ENCODE results near the gene CCSAP. TPM values are rescaled to one million over a fixed set of nuclear protein-coding genes. Genes with fewer than 3 reads are reported as not detected.

Gene CCSAP
- total RNA-seq, 1 experiment from 2014 or later, result 8.6 TPM

- H3K27ac Mint-ChIP-seq, result no peak overlapping the region
- H3K9me3 Mint-ChIP-seq, result no peaks in the 10 kb centered on the region
- ChIA-PET CTCF (no interaction called here), POLR2A (no interaction called here)
- no peak overlapping the region for H3K4me3 Mint-ChIP-seq
- TF ChIP-seq ATF1 (CRISPR knock-in tag; IDR thresholded peaks at IDR 0.05) (no peak), ZMAT4 (CRISPR knock-in tag; IDR thresholded peaks at IDR 0.05) (no peak), HMGXB4 (CRISPR knock-in tag; IDR thresholded peaks at IDR 0.05) (no peak), TEAD4 (CRISPR knock-in tag; IDR thresholded peaks at IDR 0.05) (no peak), NFATC4 (CRISPR knock-in tag; IDR thresholded peaks at IDR 0.05) (no peak), GRHL2 (CRISPR knock-in tag; IDR thresholded peaks at IDR 0.05; ENCODE audit: insufficient replicate concordance, severe bottlenecking) (no peak), FOXK1 (CRISPR knock-in tag; IDR thresholded peaks at IDR 0.05) (no peak), ZNF532 (CRISPR knock-in tag; IDR thresholded peaks at IDR 0.05; ENCODE audit: borderline replicate concordance) (no peak), USF1 (CRISPR knock-in tag; IDR thresholded peaks at IDR 0.05) (no peak)
- H3K4me1 Mint-ChIP-seq, result no peaks in the 10 kb centered on the region
- DNase-seq (ENCODE audit: low spot score) (no peak), ATAC-seq (no peak)
- peaks cover 19% of the 10 kb centered on the region for H3K36me3 Mint-ChIP-seq
- H3K27me3 Mint-ChIP-seq (ENCODE audit: low read depth), result no peaks in the 10 kb centered on the region
Measured at GRCh38 chr1:229303855-229304254, 39.0 kb downstream of the CCSAP start.

GRCh38 chr1:229302740-229303139, 40.1 kb downstream of the CCSAP start:
- ChIA-PET CTCF (interaction anchor here (0.9 kb wide), 1 partner anchor 44 kb away, joined by 3 read pairs; no protein-coding TSS in a partner anchor), POLR2A (no interaction called here)
- ATAC-seq (no peak), DNase-seq (ENCODE audit: low spot score) (no peak)
- H3K27me3 Mint-ChIP-seq (ENCODE audit: low read depth), result no peaks in the 10 kb centered on the region
- no peaks in the 10 kb centered on the region for H3K4me1 Mint-ChIP-seq
- H3K4me3 Mint-ChIP-seq, result no peak overlapping the region
- no peak overlapping the region for H3K27ac Mint-ChIP-seq
- H3K36me3 Mint-ChIP-seq, result peaks cover 17% of the 10 kb centered on the region
- no peaks in the 10 kb centered on the region for H3K9me3 Mint-ChIP-seq
- TF ChIP-seq E2F1 (CRISPR knock-in tag; IDR thresholded peaks at IDR 0.05), result no peak
- TF ChIP-seq FOXK1 (CRISPR knock-in tag; IDR thresholded peaks at IDR 0.05), result no peak
- TF ChIP-seq ZSCAN18 (CRISPR knock-in tag; IDR thresholded peaks at IDR 0.05), result no peak
- TF ChIP-seq GRHL2 (CRISPR knock-in tag; IDR thresholded peaks at IDR 0.05; ENCODE audit: insufficient replicate concordance, severe bottlenecking), result no peak
- TF ChIP-seq STAT6 (CRISPR knock-in tag; conservative IDR thresholded peaks at IDR 0.05; ENCODE audit: low read depth), result no peak
- TF ChIP-seq CDX4 (CRISPR knock-in tag; IDR thresholded peaks at IDR 0.05; ENCODE audit: borderline replicate concordance), result no peak
- TF ChIP-seq SMAD4 (CRISPR knock-in tag; IDR thresholded peaks at IDR 0.05), result no peak
- TF ChIP-seq ARID4B (CRISPR knock-in tag; IDR thresholded peaks at IDR 0.05; ENCODE audit: borderline replicate concordance), result no peak
- no peak for TF ChIP-seq SP1 (CRISPR knock-in tag; conservative IDR thresholded peaks at IDR 0.05)
